Muscle of back (tissue), 13 donors: ENCODE data around the gene NDE1. TPM values are rescaled to one million over a fixed set of nuclear protein-coding genes. Genes with fewer than 3 reads are reported as not detected.
"Not testable (repeated sequence)": the region's sequence is repeated elsewhere in the genome, so short reads cannot be mapped to it uniquely, and the experiment has no call there.

ENCODE experiments used
- DNase-seq, 3 donors: peaks; one replicate each; pipeline versions ENCODE4 v3.0.0 to v3.0.0-alpha.2; 2013
- long read RNA-seq, 9 donors: transcript quantifications; one replicate each; lab custom pipeline, GENCODE V29; 2026
- polyA plus RNA-seq, 10 donors: library from polyadenylated mRNA; unstranded; fragments of 120-200 nt; gene quantifications; one replicate each; pipeline ENCODE4 v1.2.1, GENCODE V29; 2013; ENCODE audit not compliant: insufficient read length in 10 of 10

The NDE1 gene, protein sequence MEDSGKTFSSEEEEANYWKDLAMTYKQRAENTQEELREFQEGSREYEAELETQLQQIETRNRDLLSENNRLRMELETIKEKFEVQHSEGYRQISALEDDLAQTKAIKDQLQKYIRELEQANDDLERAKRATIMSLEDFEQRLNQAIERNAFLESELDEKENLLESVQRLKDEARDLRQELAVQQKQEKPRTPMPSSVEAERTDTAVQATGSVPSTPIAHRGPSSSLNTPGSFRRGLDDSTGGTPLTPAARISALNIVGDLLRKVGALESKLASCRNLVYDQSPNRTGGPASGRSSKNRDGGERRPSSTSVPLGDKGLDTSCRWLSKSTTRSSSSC
- 10 to 100 TPM; 18.9 to 38.7 (median 22.5) TPM for polyA plus RNA-seq
- long read RNA-seq, donor 1, partial matches to known transcripts, result 0 of 2 reads
- long read RNA-seq, donor 1, other reads (novel, unspliced or antisense), result 0 of 2 reads
- long read RNA-seq, donor 2, result 0 reads
- long read RNA-seq, donor 3, result 0 reads
- long read RNA-seq, donor 4, result 0 reads
- long read RNA-seq, donor 5, partial matches to known transcripts, result 0 of 2 reads
- long read RNA-seq, donor 5, other reads (novel, unspliced or antisense), result 0 of 2 reads
- long read RNA-seq, donor 6, partial matches to known transcripts, result 0 of 1 reads
- long read RNA-seq, donor 6, other reads (novel, unspliced or antisense), result 0 of 1 reads
- long read RNA-seq, donor 7, result 0 reads
- long read RNA-seq, donor 8, partial matches to known transcripts, result 0 of 1 reads
- long read RNA-seq, donor 8, other reads (novel, unspliced or antisense), result 0 of 1 reads
- long read RNA-seq, donor 9, result 0 reads

DNA sequence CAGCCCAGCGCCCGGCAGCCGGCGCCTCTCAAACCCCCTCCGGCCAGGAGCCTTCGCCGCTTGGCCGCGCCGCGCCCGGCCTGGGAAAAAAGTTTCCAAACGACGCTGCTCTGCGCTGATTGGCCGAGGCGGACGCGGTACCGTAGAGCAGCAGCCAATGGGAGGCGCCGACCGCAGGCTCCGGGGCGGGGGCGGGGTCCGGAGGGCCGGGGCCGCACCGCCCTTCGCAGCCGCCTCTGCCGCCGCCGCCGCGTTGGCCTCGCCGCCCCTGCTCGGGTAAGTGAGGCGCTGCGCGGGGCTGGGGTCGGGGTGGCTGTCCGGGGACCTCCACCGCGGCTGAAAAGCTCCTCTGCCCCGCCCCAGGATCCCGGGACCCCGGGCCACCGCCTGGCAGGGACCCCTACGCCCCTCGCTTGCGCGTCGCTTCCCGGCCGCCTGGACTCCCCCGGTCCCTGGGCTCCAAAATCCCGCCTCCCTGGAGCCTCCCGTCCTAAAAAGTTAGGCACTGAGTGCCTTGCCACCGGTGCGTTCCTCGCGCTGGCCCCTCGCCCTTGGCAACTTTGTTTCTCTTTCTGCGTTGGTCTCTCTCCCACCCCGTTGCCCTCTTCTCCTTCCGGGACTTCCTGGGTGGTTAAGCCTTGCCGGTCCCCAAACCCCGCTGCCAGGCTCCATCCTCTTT, at the start of gene NDE1:
NDE1 (plus strand) TSS at position 227 of the 679 bp plus-strand sequence. CDS start 14,534 bp downstream, outside the sequence.
- DNase-seq, result peak; percentile 90 to 97 (median 95)

DNA sequence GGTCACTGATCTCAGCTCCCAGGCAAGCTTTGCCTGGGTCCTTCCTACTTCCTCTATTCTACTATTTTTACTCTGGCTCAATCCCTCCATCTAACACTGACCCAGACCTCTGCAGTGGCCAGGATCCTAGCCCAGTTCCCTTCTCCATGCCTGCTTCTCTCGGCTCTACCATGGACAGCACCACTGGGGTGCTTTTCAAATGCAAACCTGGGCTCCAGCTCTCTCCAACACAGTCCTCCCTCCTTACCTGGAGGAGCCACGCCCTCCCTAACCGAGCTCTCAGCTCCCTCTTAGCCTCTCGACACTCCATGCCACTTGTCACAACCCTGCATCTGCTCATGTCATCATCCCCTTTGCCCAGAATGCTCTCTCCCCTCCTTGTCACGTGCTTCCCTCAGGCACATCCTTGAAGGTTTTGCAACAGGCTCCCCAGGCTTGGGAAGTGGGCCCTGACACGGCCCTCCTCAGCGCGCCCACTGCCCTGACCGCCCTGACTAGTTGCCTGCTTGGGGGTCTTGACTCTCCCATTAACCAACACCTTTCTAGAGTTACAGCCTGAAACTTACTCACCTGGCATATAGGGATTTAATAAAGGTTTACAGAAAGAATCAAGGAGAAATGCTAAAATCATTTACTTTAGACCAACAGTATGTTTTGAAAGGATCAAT, 48.7 kb upstream of the NDE1 start:
- DNase-seq, result no peak

DNA sequence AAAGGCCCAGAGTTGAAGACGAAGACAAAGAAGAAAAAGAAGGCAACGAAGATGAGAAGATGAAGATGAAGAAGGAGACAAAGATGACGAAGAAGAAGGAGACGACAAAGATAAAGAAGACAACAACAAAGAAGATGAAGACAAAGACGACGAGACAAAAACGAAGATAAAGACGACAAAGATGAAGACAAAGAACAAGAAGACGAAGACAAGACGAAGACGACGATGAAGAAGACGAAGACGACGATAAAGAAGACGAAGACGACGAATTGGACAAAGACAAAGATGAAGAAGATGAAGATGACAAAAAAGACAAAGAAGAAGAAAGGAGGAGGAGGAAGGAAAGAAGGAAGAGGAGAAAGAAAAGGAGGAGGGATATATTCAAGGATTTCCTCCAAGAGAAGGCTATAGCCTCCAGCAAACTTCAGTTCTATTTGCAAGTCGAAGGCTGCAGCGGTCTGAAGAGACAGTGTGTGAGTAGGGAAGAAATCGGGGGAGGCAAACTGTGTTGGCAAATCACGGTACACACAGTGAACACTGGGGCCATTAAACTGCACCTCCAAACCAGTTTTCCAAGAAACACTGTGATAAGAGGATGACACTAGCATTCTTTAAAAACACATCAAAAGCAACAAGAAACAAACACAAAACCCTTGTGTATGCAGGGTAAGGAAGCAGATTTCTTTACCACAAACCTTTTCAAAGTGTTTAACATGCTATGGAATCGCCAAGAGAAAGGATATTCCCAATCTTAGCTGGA, 47.6 kb upstream of the NDE1 start:
- DNase-seq, result no peak

DNA sequence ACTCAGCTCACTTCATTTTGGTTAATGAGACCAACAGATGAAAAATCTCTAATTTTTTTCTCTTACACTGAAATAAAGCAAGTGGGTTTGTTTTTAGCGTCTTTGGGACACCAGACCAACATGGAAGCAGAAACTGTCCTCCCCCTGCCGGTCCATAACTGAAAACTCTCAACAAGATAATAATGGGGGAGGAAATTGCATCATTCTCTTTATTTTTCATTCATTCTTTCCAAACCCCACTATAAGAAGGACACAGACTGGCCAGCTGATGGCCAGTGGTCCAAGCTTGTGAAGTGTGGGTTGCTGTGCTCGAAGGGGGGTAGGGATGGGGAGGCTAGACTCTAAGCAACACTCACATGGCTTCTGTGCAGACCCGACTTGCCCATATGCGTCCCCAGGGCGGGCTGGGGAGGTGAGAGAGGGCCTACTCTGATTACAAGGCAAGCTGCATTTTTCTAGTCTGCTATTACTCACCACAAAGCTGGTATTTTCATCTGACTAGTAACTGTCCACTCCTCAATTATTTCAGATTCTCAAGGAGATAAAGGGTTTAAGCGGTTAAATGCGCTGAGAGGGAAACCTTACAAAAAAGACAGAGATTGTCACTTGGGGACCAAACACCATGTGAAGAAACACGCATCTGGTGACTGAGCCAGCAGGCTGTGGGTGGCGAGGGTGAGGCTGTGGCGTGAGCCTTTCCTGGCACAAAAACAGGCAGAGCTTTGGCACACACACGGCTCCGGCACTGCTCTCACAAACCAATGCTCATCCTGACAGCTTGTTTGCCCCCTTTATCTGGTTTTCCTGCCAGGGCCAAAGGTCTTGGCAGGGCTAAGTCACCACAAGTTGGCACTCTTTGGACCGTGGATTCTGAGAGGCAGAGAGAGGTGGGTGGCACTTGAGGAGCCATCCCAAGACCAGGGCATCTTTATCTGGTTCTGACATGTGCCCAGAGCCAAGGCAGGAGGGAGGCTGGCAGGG, 45.3 kb upstream of the NDE1 start:
- no peak for DNase-seq

DNA sequence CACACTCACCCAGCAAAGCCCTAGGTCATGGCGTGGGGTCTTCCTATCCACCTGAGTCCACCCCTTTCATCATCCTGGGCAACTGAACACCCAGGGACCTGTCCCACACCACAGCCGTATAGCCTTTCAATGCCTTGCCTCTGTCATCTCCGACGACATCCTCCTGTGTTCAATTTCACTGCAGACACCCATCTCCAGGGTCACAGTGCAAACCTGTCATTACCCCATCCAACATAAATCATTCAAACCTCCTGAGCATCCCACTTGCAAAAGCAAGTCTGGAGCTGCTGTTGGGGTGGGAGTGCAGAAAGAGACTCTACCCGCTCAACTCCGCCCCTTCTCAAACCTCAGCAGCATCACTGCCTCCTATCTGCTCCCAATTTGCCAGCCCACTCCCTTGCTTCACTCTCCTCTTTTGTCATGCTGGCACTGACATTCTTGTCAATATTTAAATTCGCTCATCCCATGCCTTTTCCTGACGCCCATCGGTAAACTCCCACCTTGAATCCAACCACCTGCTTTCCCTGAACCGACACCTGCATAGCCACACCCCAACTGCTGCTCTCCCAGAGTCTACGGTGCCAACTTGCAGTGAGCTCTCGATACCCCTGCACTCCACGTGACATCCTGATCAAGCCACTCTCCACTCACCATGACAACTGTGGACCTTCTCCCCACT, 44.1 kb upstream of the NDE1 start:
- no peak for DNase-seq

DNA sequence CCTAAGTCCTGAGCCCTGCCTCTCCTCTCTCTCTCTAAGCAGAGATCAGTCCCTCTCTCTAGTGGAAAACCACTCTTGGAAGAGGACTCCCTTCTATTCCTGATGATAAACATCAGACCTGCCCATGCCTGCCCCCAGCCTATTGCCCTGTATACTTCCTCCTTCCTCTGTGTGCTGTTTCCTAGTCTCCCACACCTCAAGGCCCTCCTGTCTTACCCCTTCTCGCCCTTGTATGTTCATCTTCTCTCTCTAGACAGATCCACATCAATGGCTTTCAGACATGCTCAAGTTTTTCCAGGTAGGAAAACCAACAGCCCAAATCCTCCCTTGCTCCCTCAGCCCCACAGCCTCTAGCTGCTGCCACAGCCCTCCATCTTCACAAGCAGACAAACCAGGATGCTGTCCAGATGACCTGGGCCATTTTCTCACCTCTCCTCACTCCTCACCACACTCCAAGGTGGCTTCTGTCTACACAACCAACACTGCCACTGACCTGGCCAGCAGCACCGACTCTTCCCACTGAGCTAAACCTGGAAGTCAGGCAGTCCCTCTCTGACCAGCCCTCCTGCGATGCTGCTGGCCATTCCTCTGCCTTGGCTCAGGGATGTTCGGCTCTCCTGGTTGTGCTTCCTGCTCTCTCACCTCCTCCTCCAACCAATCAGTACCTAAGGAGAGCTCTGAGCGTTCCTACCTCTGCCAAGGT, 43.4 kb upstream of the NDE1 start:
- DNase-seq, result no peak

DNA sequence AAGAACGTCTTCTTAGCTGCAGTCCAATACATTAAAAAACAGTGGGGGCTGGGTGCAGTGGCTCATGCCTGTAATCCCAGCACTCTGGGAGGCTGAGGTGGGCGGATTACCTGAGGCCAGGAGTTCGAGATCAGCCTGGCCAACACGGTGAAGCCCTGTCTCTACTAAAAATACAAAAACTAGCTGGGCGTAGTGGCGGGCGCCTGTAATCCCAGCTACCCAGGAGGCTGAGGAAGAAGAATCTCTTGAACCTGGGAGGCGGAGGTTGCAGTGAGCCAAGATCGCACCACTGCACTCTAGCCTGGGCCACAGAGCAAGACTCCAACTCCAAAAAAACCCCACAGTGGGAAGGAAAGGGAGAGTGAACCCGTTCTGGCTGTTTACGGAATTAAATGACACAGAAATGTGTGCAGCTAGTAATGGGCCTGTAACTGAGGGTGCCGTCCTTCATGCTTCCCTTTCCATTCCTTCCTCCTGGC, 42.8 kb upstream of the NDE1 start:
- not testable (repeated sequence) for DNase-seq

DNA sequence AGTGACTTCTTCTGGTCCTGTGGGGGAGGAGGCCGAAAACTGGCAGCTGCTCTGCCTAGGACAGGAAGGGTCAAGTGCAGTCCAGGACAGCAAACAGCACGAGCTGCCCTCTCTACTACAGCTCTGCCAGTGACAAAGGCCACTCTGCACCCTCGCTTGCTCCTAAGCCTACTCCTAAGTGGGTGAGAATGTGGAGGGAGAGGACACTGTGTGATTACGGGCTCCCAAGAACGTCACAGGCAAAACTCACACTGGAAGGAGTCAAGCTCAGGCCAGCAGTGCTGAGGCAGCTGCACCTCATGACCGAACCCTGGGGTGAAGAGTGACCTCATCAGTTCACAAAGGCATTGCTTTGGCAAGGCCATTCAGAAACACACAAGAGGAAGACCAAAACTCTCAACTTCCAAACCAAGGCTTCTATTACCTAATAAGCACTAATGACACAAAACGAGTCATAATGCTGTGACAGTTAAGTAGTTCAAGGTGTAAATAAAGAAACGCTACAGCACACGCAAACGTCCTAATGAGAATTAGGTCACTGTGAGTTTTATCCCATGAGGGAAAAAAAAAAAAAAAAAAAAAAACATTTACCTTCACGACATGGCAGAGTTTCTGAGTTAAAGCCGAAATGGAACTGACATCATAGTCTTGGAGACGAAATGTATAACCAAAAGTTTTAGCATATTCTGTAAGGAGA, 42.2 kb upstream of the NDE1 start:
- DNase-seq, result peak in 2 of 3 donors; percentile 12 to 22

DNA sequence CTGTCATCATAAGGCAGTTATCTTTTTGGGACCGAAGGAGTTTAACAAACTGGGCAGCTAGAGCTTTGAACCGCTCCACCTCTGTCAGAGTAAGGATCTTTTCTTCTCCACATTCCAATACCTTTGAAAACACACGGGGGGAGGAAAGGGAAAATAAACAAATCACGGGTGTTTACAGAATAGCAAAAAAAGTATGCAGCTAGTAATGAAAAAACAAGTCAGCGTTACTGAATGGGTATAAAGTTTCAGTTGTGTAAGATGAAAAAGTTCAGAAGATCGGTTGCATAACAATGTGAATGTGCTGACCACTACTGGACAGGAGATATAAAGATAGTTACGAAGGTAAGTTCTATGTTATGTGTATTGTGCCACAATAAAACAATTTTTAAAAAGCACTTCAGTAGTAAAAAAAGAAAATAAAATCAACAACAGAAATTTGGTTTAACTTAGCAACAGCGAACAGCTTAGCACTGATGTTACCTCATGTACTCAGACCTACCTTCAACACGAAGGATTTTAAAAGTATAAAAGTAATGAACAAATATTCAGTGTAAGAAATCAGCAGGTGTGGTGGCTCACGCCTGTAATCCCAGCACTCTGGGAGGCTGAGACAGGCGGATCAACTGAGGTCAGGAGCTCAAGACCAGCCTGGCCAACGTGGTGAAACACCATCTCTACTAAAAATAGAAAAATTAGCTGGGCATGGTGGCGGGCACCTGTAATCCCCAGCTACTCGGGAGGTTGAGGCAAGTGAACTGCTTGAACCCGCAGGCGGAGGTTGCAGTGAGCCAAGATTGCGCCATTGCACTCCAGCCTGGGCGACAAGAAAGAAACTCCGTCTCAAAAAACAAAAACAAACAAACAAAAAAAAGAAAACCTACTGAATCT, 41.4 kb upstream of the NDE1 start:
- no peak for DNase-seq

DNA sequence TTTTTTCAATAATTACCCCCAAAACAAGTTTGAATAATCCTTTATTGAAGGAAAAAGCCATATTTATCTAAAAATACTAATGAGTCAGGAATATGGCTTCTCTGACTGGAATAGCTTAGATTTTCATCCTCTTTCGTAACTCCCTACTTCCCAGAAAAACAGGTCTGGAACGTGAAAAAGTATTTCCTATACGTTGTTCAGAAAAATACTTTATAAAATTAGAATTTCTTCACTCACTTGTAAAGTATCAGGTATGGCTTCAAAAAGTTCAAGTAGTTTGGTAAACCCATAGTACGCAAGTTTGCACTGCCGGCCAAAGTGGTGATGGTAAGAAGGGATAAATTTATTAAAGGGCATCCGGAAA, 40.8 kb upstream of the NDE1 start:
- no peak for DNase-seq

DNA sequence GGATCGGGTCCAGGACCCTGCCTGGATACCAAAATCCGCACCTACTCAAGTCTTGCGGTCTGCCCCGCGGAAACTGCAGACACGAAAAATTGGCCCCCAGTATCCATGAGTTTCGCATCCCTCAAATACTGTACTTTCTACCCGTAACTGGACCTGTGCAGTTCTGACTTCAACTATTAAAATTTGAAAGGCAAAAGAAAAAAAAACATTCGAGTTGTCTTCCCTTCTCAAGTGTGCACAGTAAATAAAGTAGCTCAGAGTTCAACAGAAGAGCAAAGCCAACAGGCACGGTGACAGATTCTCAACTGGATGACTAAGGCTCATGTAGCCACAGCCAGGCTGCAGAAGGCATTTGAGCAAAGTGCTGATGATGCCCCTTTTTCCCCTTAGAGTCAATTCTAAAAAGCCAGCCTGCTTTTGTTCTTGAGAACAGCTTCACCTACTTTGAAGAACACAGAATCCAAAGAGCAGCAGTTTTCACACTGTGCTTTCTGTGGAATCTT, 39.6 kb upstream of the NDE1 start:
- no peak for DNase-seq

DNA sequence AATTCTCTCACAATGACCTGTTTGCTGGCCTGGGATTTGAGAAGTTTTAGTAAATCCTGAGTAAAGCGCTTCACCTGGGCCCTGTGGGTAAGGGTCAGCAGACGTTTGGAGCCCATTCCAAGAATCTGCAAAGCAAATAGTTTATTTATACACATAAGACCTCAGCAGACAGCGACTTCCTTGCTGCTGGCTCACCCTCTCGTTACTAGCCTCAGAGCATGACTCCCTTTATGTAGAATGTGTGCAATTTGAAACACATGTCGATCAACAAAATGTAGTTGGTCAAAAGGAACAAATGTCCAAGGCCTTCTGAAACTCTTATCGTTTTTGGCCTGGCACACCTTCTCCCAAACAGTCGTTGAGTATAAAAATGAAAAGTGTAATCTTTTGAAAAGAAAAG, 38.4 kb upstream of the NDE1 start:
- DNase-seq, result no peak

DNA sequence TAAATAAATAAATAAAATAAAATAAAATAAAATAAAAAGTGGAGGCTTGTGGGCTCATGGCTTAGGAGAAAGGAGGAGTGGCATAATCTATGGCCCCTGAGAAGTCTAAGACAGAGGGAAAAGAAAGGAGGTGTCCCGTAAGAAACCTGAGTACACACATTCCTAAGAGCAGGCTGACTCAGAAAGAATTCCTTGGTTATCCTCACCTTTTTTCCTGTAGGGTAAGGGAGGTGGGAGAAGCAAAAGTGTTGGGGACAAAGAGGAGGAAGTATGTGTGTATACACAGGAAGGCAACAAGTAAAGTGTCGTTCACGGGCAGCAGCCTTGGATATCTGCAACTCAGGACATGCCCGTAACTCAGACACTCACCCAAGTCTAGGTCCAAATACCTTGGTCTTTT, 36.4 kb upstream of the NDE1 start:
- no peak for DNase-seq

DNA sequence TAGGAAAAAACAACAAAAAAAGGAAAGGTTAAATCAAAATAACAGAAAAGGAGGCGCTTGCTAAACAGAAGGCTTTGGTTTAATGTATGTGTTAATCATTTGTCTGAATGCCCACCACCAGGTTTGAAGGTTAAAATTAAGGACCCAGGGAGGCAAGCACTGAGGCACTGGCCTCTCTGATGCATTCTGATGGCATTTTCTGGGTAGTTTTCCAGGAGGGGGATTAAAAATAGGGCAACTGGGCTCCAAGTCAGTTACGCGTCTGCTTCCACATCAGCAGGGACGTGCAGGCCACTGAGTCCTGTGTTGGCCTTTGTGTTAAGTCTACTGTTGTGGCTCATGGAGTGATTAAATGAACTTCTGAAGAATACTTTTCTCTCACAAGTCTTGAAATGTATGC, 34.0 kb upstream of the NDE1 start:
- DNase-seq, result no peak

DNA sequence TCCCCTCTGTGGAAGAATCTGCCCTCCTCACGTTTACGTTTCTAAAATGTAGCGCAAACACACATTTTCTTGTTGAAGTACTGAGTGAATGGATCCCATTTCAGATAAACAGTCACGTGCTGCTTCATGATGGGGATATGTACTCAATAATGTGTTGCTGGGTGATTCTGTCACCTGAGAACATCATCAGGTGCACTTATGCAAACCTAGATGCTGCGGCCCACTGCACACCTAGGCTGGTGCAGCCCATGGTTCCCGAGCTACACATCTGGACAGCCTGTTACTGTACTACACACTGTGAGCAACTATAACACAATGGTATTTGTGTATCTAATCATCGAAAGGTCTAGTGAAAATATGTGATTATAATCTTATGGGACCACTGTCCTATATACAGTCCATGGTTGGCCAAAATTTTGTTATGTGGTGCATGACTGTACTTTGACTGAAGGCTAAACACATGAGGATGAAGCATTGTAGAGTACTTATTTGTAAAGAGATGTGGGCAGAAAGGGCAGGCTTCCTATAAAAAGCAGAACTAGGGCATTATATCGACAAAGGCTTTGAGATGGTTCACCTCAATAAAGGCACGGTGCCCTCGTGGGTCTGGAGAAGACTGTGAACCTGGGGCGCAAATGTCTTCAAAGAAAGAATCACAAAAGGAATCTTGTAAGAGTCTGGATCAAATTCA, 33.4 kb upstream of the NDE1 start:
- DNase-seq, result no peak

DNA sequence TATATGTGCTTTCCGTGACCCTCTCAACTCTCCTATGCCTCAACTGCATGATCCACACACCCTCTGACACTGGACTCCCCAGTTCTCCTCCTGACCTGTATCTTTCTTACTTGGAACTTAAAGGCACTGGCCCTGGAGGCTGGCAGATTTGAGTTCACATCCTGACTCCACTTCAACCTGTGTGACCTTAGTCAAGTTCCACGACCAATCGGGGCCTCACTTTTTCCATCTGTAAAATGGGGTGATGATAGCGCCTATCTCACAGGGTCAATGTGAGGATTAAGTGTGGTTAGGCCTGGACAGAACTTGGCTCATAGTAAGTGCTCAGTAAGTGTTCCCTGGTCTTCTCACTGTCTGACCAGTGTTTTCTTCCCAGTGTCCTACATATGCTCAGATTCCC, 32.1 kb upstream of the NDE1 start:
- no peak for DNase-seq
